Kidney epithelial cell (primary cell): ENCODE data around the gene ETV5. TPM values are rescaled to one million over a fixed set of nuclear protein-coding genes. Genes with fewer than 3 reads are reported as not detected.

Experiments used
- DNase-seq: peaks from one replicate; pipeline ENCODE4 v3.0.0-alpha.2; 2010; ENCODE audit warnings: low read depth
- H3K27me3 ChIP-seq: 2 replicates; pipeline ENCODE4 v1.6.0; 2011; ENCODE audit warnings: low read length; ENCODE audit not compliant: control insufficient read depth, insufficient read depth
- H3K36me3 ChIP-seq: 2 replicates; pipeline ENCODE4 v1.5.1; 2011; ENCODE audit warnings: low read length; ENCODE audit not compliant: control insufficient read depth, insufficient read depth
- H3K4me3 ChIP-seq: 2 replicates; pipeline ENCODE4 v1.5.1; 2011; ENCODE audit warnings: low read depth, mild to moderate bottlenecking, control low read depth, low read length
- CTCF ChIP-seq: IDR thresholded peaks from 2 replicates; pipeline ENCODE4 v1.5.1; 2011; ENCODE audit warnings: mild to moderate bottlenecking, moderate library complexity, low read length, control low read depth, inconsistent platforms; ENCODE audit not compliant: insufficient read depth, poor library complexity, severe bottlenecking
- total RNA-seq: library from RNA; depleted of rRNA; stranded (reverse); fragments of >200 nt; gene quantifications from 2 replicates; pipeline ENCODE4 v1.2.3, GENCODE V29; 2015

The ETV5 gene
- total RNA-seq, 1 donor from 2014 or later = 33.1 TPM

GRCh38 chr3:186097663-186098451, 11.0 kb downstream of the ETV5 start:
- peak; percentile 73 for DNase-seq
- H3K27me3 ChIP-seq = no peaks in the 10 kb centered on the region
- peak overlapping the region; percentile 26 for H3K4me3 ChIP-seq
- no peak for TF ChIP-seq CTCF
- no peaks in the 10 kb centered on the region for H3K36me3 ChIP-seq

- DNase-seq = no peak
- Histone ChIP-seq H3K36me3 (no peaks in the 10 kb centered on the region), H3K4me3 (no peak overlapping the region), H3K27me3 (no peaks in the 10 kb centered on the region)
- TF ChIP-seq CTCF = no peak
Observed at GRCh38 chr3:186097317-186097662, 11.6 kb downstream of the ETV5 start.

GRCh38 chr3:186096290-186096689, 12.6 kb downstream of the ETV5 start:
- no peaks in the 10 kb centered on the region for H3K36me3 ChIP-seq

GRCh38 chr3:186095561-186096081, 13.3 kb downstream of the ETV5 start:
- Histone ChIP-seq H3K27me3 (no peaks in the 10 kb centered on the region), H3K4me3 (no peak overlapping the region), H3K36me3 (no peaks in the 10 kb centered on the region)
- DNase-seq = no peak
- no peak for TF ChIP-seq CTCF

More at GRCh38 chr3:186096290-186096689, 12.6 kb downstream of the ETV5 start:
- Histone ChIP-seq H3K4me3 (no peak overlapping the region), H3K27me3 (no peaks in the 10 kb centered on the region)
- no peak for DNase-seq
- no peak for TF ChIP-seq CTCF

- Histone ChIP-seq H3K36me3 (no peaks in the 10 kb centered on the region), H3K27me3 (no peaks in the 10 kb centered on the region), H3K4me3 (no peak overlapping the region)
- no peak for DNase-seq
- TF ChIP-seq CTCF = no peak
Observed at GRCh38 chr3:186094696-186095425, 14.0 kb downstream of the ETV5 start.
